ENCODE results near the gene SUSD4. TPM values are rescaled to one million over a fixed set of nuclear protein-coding genes. Genes with fewer than 3 reads are reported as not detected.

SUSD4 gene
- total RNA-seq, 4 donors from 2014 or later = 2.2 to 5.3 (median 2.5) TPM

- H3K36me3 ChIP-seq = no peaks in the 10 kb centered on the region
- H3K4me1 ChIP-seq = no peaks in the 10 kb centered on the region
- H3K4me3 ChIP-seq = no peak overlapping the region
- H3K27me3 ChIP-seq = no peaks in the 10 kb centered on the region
- ATAC-seq = no peak
- no peak overlapping the region for H3K27ac ChIP-seq
- WGBS, 2 donors (ENCODE audit: low coverage in 1 of 2) = 84% methylated on average over 5 of the region's 7 CpGs; no CpG with 5 or more reads in 1 of the 2 donors
- no peak for TF ChIP-seq POLR2A (IDR thresholded peaks at IDR 0.05)
- no peak for TF ChIP-seq CTCF (IDR thresholded peaks at IDR 0.05)
- H3K9me3 ChIP-seq = no peaks in the 10 kb centered on the region
Observed at GRCh38 chr1:223260712-223261111, 103.3 kb downstream of the SUSD4 start.

- ATAC-seq = no peak
- TF ChIP-seq POLR2AphosphoS5 (IDR thresholded peaks at IDR 0.05) (no peak), EP300 (IDR thresholded peaks at IDR 0.05) (no peak), POLR2A (IDR thresholded peaks at IDR 0.05) (no peak), CTCF (IDR thresholded peaks at IDR 0.05) (no peak)
- H3K36me3 ChIP-seq = no peaks in the 10 kb centered on the region
- H3K9me3 ChIP-seq = no peaks in the 10 kb centered on the region
- no peaks in the 10 kb centered on the region for H3K27me3 ChIP-seq
- H3K27ac ChIP-seq = no peak overlapping the region
- H3K4me3 ChIP-seq = no peak overlapping the region
- WGBS, 2 donors (ENCODE audit: low coverage in 1 of 2) = 79 to 80% methylated on average over 1 to 3 of the region's 3 CpGs
- no peaks in the 10 kb centered on the region for H3K4me1 ChIP-seq
Observed at GRCh38 chr1:223259462-223259861, 104.5 kb downstream of the SUSD4 start.

- 50 to 60% methylated on average over 3 to 4 of the region's 6 CpGs for WGBS, 2 donors (ENCODE audit: low coverage in 1 of 2)
Observed at GRCh38 chr1:223258751-223259198, 105.2 kb downstream of the SUSD4 start.

GRCh38 chr1:223257856-223258550, 106.0 kb downstream of the SUSD4 start:
- H3K36me3 ChIP-seq = no peaks in the 10 kb centered on the region
- H3K27me3 ChIP-seq = no peaks in the 10 kb centered on the region
- H3K4me1 ChIP-seq = no peaks in the 10 kb centered on the region
- WGBS, 2 donors (ENCODE audit: low coverage in 1 of 2) = no CpG with 5 or more reads among the region's 8 CpGs
- no peak overlapping the region for H3K27ac ChIP-seq
- no peak for ATAC-seq
- TF ChIP-seq EP300 (IDR thresholded peaks at IDR 0.05) = no peak
- no peak for TF ChIP-seq CTCF (IDR thresholded peaks at IDR 0.05)
- TF ChIP-seq POLR2AphosphoS5 (IDR thresholded peaks at IDR 0.05) = no peak
- TF ChIP-seq POLR2A (IDR thresholded peaks at IDR 0.05) = no peak
- H3K4me3 ChIP-seq = no peak overlapping the region
- H3K9me3 ChIP-seq = no peaks in the 10 kb centered on the region

More at GRCh38 chr1:223258751-223259198, 105.2 kb downstream of the SUSD4 start:
- no peaks in the 10 kb centered on the region for H3K36me3 ChIP-seq
- ATAC-seq = no peak
- TF ChIP-seq EP300 (IDR thresholded peaks at IDR 0.05) (no peak), CTCF (IDR thresholded peaks at IDR 0.05) (no peak), POLR2AphosphoS5 (IDR thresholded peaks at IDR 0.05) (no peak), POLR2A (IDR thresholded peaks at IDR 0.05) (no peak)
- no peaks in the 10 kb centered on the region for H3K27me3 ChIP-seq
- H3K27ac ChIP-seq = no peak overlapping the region
- no peaks in the 10 kb centered on the region for H3K4me1 ChIP-seq
- no peaks in the 10 kb centered on the region for H3K9me3 ChIP-seq
- H3K4me3 ChIP-seq = no peak overlapping the region

GRCh38 chr1:223256034-223256433, 107.9 kb downstream of the SUSD4 start:
- Histone ChIP-seq H3K4me3 (no peak overlapping the region), H3K36me3 (no peaks in the 10 kb centered on the region), H3K27ac (no peak overlapping the region), H3K27me3 (no peaks in the 10 kb centered on the region), H3K4me1 (no peaks in the 10 kb centered on the region), H3K9me3 (no peaks in the 10 kb centered on the region)
- 57% methylated on average over 1 of the region's 3 CpGs; no CpG with 5 or more reads in 1 of the 2 donors for WGBS, 2 donors (ENCODE audit: low coverage in 1 of 2)
- no peak for ATAC-seq
- no peak for TF ChIP-seq POLR2A (IDR thresholded peaks at IDR 0.05)

Data from gastroesophageal sphincter (tissue), 4 donors.